NCI-H69 (cell line): ENCODE measurements around the gene RBM33.
"Not testable (repeated sequence)": the region's sequence is repeated elsewhere in the genome, so short reads cannot be mapped to it uniquely, and the experiment has no call there.

Experiments
- DNase-seq: peaks from one replicate; lab custom pipeline; 2025; lab: John Stamatoyannopoulos, UW

The RBM33 gene

GRCh38 chr7:155690655-155691054, 46.2 kb downstream of the RBM33 start:
- not testable (repeated sequence) for DNase-seq

GRCh38 chr7:155692317-155692716, 47.9 kb downstream of the RBM33 start:
- no peak for DNase-seq

DNA sequence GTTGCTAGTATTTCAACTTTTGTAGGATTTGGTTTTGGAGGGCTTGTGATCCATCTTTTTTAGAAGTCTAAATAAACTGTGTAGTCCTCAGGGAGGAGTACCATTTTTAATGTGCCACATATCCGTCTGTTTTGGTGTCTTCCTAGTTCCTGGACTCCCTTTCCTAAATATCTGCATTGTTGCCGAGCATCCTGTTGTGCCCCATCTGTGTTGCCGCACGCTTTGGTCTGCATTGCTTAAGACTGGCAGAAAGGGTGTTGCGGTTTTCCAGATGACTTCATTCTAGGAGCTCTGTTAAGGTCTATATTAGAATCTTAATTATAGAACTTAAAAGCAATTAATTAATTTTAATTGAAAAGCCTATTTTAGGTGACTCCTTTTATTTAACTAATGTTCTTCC, 49.4 kb downstream of the RBM33 start:
- DNase-seq: no peak

DNA sequence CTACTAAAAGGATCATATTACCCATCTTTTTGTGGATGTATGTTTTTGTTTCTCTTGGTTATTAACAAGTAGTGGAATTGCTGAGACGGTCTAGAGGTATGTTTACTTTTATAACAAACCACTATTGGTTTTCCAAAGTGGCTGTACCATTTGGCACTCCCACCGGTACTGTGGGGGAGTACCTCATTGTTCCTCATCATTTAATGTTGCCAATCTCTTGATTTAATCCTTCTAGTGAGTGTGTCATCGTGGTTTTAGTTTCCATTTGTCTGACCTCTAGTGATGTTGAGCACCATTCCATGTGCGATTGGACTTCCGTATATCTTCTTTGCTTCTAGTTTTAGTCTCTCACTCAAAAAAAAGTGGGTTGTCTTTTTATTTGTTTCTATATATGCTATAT, 50.4 kb downstream of the RBM33 start:
- no peak for DNase-seq

DNA sequence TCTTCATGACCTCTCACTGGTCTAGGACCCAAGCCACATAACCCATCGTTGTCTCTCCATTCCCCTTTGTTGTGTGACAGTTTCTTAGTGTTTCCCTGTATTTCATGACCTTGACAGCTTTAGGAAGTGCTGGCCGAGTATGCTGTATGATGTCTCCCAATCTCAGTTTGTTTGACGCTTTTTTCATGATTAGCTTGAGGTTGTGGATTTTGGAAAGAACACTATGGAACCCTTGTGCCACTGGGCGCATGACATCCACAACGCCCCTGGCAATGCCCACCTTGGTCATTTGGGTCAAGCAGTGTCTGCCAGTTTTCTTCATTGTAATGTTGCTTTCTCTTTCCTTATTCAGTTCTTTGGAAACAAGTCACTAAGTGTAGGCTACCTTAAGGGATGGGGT, 52.3 kb downstream of the RBM33 start:
- DNase-seq: no peak

DNA sequence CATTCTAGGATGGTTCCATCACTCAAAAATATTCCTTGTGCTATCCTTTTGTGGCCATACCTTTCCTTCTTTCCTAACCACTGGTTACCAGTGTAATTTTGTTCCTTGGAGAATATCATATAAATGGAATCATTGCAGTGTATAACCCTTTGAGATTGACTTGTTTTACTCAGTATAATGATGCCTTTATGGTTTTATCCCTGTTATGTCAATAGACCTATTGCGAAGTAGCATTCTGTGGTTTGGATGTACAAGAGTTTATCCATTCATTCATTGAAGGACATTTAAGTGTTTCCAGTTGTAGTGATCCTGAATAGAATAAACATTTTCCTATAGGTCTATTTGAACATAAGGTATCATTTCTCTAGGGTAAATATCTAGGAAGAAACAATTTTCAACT, 54.2 kb downstream of the RBM33 start:
- DNase-seq: no peak

DNA sequence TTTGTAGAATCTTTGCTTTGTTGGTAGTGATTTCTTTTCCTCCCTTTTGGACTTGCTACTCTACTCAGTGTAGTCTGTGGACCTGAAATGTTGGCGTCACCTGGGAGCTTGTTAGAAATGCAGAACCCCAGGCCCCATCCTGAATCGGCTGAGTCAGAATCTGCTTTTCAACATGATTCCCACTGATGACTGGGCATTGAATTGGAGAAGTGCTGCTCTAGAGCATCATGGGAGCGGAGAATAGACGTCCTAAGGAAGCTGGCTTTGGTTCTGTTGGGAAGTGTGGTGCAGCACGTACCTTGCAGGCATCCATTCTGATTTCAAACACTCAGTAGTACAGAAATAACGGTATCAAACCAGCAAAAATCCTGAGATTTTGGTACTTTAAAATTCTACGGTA, 54.7 kb downstream of the RBM33 start:
- no peak for DNase-seq

GRCh38 chr7:155700847-155701246, 56.4 kb downstream of the RBM33 start:
- DNase-seq: no peak

DNA sequence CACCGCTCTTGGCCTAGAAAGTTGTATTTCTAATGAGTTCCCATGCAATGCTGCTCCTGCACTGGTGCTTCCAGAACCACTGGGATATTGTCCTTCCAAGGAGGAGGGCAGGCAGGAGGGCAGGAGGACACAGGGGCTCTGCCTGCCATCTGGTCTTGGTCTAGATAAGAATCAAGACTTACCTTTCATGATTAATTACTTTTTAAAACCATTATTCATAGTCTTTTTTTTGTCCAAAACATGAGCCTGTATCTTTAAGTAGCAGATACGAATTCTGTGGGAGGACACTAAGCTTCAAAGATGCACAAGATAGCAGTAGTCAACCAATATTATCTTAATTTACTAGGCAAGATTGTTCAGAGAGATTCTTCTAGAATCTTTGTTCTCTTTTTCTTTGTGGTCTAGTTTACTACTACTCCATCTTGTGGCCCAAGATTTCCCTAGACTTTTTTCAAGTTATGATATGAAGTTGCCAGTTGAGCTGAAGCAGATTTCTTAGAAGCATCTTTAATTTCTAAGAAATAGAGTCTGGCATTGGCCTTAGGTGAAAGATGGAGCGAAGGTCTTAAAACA, 57.6 kb downstream of the RBM33 start:
- DNase-seq: no peak

DNA sequence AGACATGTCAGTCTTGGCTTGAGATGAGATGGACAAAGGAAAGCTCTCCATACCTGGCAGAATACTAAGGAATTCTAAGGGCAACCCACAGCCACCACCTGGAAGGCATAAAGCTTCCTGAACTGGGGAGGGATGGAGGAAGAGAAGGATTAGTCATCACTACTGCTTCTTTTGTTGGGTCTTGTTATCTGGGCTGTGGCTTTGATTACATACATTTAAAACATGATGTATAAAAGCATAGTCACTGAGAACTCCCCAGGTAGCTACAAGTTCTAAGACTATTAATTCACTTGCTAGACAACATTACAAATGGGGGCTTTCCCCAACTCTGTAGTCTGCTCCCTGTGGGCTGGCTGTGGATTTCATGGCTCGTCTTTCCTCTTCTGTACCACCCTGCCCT, 58.2 kb downstream of the RBM33 start:
- DNase-seq: no peak

DNA sequence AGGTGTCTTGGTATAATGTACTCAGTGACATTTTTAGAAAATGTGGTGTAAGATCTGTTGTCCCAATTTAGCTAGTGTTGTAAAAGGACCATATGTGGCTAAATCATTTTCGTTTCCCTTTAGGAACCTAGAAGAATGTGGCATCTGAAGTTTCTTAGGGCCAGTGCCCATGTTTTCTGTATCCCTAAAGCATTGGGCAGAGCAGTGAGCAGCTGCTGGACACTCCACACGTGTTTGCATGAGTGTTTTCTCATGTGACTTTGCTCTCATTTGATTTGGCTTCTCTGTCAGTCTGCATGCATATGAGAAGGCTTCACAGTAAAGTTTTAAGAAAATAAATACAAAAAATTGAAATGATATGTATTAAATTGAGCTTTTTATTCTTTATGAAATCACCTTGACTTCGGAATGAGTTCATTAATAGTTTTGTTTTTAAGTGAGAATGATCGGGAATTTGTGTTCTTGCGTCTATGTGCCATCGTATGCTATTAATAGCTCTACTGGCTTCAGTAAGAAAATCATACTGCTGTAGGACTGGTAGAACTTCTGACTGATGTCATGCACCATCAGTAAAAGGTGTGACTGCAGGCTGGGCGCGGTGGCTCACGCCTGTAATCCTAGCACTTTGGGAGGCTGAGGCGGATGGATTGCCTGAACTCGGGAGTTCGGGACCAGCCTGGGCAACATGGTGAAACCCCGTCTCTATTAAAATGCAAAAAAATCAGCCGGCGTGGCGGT, 61.3 kb downstream of the RBM33 start:
- DNase-seq: no peak

DNA sequence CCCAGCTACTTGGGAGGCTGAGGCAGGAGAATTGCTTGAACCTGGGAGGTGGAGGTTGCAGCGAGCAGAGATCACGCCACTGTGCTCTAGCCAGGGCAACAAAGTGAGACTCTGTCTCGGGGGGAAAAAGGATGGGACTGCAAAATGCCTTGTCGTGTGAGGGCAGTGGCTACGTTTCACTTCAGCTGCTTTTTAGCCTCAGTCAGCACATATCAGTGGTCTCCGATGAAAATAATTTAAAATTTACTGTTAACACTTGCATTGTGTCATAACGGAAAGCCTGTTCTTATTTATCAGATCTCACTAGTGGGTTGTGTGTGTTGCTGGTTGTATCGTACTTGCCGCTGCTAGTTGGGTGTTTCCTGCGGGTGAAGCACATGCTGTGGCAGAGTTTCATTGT, 61.9 kb downstream of the RBM33 start:
- no peak for DNase-seq

DNA sequence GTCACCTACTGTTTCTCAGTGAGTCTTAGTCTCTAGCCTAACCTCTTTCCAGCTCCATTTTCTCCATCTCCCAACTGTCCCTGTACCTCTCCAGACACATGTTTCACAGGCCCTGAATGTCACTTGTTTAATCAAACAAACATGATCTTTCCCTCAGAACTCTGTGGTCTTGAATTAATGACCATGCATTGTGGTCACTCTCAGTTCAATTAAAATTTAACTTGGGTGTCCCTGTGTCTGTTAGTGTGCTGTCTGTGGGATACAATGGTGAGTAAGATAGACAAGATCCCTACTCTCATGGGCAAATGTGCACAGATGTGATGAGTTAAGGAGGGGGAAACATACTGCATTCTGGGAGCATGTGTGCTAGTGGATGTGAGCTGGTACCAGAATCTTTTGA, 65.0 kb downstream of the RBM33 start:
- DNase-seq: no peak

DNA sequence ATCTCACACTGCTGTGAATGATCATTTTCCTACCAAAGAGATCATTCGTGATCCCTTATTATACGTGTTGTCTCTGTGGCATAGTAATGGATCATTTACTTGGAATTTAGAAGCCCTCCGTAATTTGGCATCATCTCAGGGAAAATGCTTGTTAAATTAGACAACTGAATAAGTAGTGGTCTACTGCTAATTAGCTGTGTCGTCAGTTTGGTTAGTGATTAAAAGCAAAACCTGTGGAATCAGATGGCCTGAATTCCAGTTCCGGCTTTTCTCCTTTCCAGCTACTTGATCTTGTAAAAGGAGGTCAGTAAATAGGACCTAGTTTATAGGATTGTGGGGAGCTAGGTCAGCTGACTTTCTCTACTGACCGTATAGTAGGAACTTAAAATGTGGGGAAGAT, 65.6 kb downstream of the RBM33 start:
- DNase-seq: no peak

DNA sequence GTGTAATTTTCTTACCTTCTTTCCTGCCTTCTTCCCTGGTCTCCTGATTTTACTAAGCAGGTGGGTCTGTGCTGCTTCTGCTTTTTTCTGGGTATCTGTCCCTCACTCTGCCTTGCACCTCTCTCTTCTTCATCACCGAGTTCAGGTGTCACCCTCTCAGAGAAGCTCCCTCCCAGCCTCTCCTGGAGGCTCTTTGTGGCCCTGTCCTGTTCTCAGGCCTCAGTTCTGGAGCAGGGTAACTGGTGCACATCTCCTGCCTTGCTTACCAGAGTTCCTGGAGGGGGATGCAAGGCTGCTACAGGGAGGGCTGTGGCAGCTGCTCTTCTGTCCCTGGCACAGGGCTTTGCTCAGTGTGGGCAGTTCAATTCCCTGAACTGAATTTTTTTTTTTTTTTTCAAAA, 66.1 kb downstream of the RBM33 start:
- no peak for DNase-seq

DNA sequence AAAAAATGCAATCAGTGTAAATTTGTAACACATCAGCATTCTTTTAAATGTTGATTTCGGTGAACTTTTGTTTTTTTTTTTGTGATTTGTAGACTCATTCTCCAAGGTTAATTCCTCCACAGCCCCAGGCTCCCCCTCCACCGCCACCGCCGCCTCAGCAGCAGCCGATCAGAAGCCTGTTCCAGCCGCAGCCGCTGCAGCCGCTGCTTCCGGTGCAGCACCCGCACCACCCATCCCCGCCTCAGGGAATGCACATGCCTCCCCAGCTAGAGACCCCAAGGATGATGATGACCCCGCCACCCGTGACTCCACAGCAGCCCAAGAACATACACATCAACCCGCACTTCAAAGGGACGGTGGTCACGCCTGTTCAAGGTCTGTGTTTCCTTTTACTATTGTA, 66.6 kb downstream of the RBM33 start:
- DNase-seq: no peak

GRCh38 chr7:155713384-155713783, 68.9 kb downstream of the RBM33 start:
- DNase-seq: no peak

DNA sequence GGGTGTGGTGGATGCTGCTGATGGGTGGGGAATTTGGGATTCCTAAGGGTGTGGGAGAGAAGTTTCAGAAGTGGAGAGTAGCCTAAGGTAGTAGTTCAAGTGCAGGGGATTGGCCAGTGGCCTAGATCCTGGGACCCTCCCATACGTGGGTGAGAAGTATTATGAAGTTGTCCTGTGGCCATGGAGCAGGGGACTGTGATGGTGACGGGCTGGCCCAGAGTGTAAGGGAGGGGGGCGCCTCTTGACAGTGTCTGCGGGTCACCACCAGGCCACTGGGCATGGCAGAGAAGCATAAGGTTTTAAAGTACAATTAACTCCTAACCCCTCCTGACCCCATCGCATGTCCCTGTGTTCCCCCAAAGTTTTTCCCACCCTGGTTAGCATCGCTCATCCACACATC, 70.2 kb downstream of the RBM33 start:
- no peak for DNase-seq

DNA sequence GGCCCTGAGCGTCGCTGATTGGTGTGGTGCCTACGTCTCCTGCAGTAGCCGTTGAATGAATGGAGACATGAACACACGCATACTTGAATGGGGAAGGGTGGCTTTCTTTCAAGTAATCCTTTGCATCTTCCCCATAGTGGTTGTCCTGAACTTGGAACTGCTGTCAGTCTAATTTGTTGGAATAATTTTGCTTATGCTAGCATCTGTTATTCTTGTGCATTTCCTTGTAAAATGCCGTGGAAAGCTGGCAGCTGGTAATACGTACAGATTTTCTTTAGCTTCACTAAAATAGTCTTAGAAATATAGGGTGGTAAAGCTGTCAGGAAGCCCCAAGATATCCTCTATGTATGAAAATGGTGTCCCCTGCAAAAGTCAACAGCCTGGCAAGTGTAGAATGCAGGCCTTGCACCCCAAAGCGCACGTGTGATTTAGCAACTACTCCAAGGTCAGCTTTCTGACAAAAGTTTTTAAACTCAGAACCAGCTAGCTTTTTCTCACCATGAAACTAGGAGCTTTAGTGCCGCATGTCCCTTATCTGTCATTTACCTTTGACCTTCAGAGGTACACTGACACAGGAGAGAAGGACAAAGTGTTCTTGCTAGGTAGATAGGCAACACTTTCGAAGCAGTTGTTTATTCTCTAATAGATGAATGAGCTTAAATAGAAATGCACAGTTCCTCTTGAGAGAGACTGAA, 70.8 kb downstream of the RBM33 start:
- no peak for DNase-seq

- DNase-seq: no peak
These were observed 72.7 kb downstream of the RBM33 start for GRCh38 chr7:155717010-155717744.

- no peak for DNase-seq
These were observed 76.6 kb downstream of the RBM33 start for GRCh38 chr7:155721056-155721455.

- no peak for DNase-seq
These were observed 77.7 kb downstream of the RBM33 start for GRCh38 chr7:155722118-155722517.

GRCh38 chr7:155722936-155723335, 78.5 kb downstream of the RBM33 start:
- DNase-seq: no peak
